ENCODE measurements around the gene PLEK2. TPM values are rescaled to one million over a fixed set of nuclear protein-coding genes. Genes with fewer than 3 reads are reported as not detected.

The PLEK2 gene
- polyA plus RNA-seq, 1 donor from 2014 or later, result not detected

GRCh38 chr14:67385120-67385519 is 26.8 kb downstream of the PLEK2 start:
- Histone ChIP-seq H3K9me3 (ENCODE audit: low read length) (no peaks in the 10 kb centered on the region), H3K4me3 (ENCODE audit: low read length) (no peak overlapping the region), H4K20me1 (ENCODE audit: insufficient read depth) (no peaks in the 10 kb centered on the region), H3K4me2 (ENCODE audit: low read length) (no peak overlapping the region), H3K36me3 (ENCODE audit: insufficient read depth, low read length) (peaks cover 17% of the 10 kb centered on the region), H3K27me3 (ENCODE audit: insufficient read depth, low read depth, low read length) (no peaks in the 10 kb centered on the region), H3K9ac (ENCODE audit: low read length) (no peak overlapping the region), H3K9me2 (ENCODE audit: insufficient read depth, low read length) (no peaks in the 10 kb centered on the region), H3F3A (ENCODE audit: insufficient read depth, low read length, poor library complexity, severe bottlenecking) (no peaks in the 10 kb centered on the region), H3K79me2 (replicated peaks; ENCODE audit: insufficient read depth, low read length) (no peaks in the 10 kb centered on the region), H2AFZ (ENCODE audit: low read depth, low read length) (no peak overlapping the region), H3K27ac (ENCODE audit: low read length) (no peak overlapping the region)
- TF ChIP-seq MXI1 (conservative IDR thresholded peaks at IDR 0.05; ENCODE audit: poor library complexity, severe bottlenecking) (no peak), CTCF (IDR thresholded peaks at IDR 0.05; ENCODE audit: poor library complexity, severe bottlenecking) (no peak), RAD21 (conservative IDR thresholded peaks at IDR 0.05) (no peak), REST (IDR thresholded peaks at IDR 0.05; ENCODE audit: borderline replicate concordance) (no peak), EP300 (conservative IDR thresholded peaks at IDR 0.05; ENCODE audit: poor library complexity, severe bottlenecking) (no peak), TAF1 (IDR thresholded peaks at IDR 0.05; ENCODE audit: low read depth) (no peak), POLR2AphosphoS5 (IDR thresholded peaks at IDR 0.05) (no peak)

GRCh38 chr14:67377916-67378315 is 34.0 kb downstream of the PLEK2 start:
- no peak overlapping the region for H3K4me3 ChIP-seq (ENCODE audit: low read length)
- no peaks in the 10 kb centered on the region for H3F3A ChIP-seq (ENCODE audit: insufficient read depth, low read length, poor library complexity, severe bottlenecking)
- no peak for TF ChIP-seq REST (IDR thresholded peaks at IDR 0.05; ENCODE audit: borderline replicate concordance)
- TF ChIP-seq CTCF (IDR thresholded peaks at IDR 0.05; ENCODE audit: poor library complexity, severe bottlenecking), result no peak
- no peak for TF ChIP-seq EZH2 (IDR thresholded peaks at IDR 0.05; ENCODE audit: borderline replicate concordance, insufficient read depth, low read length, poor library complexity, severe bottlenecking)
- TF ChIP-seq TAF1 (IDR thresholded peaks at IDR 0.05; ENCODE audit: low read depth), result no peak
- TF ChIP-seq MXI1 (conservative IDR thresholded peaks at IDR 0.05; ENCODE audit: poor library complexity, severe bottlenecking), result no peak
- TF ChIP-seq SMC3 (conservative IDR thresholded peaks at IDR 0.05; ENCODE audit: poor library complexity), result no peak
- no peak for TF ChIP-seq POLR2AphosphoS5 (IDR thresholded peaks at IDR 0.05)
- no peak for TF ChIP-seq EP300 (conservative IDR thresholded peaks at IDR 0.05; ENCODE audit: poor library complexity, severe bottlenecking)
- no peak for TF ChIP-seq RAD21 (conservative IDR thresholded peaks at IDR 0.05)
- no peaks in the 10 kb centered on the region for H3K9me3 ChIP-seq (ENCODE audit: low read length)
- H3K27me3 ChIP-seq (ENCODE audit: insufficient read depth, low read depth, low read length), result no peaks in the 10 kb centered on the region
- no peaks in the 10 kb centered on the region for H3K79me2 ChIP-seq (replicated peaks; ENCODE audit: insufficient read depth, low read length)
- H3K4me2 ChIP-seq (ENCODE audit: low read length), result no peak overlapping the region
- H3K27ac ChIP-seq (ENCODE audit: low read length), result no peak overlapping the region
- no peak overlapping the region for H3K9ac ChIP-seq (ENCODE audit: low read length)
- no peaks in the 10 kb centered on the region for H4K20me1 ChIP-seq (ENCODE audit: insufficient read depth)
- H3K9me2 ChIP-seq (ENCODE audit: insufficient read depth, low read length), result no peaks in the 10 kb centered on the region
- no peak overlapping the region for H2AFZ ChIP-seq (ENCODE audit: low read depth, low read length)
- peaks cover 3% of the 10 kb centered on the region for H3K36me3 ChIP-seq (ENCODE audit: insufficient read depth, low read length)
